GM12878 (cell line): ENCODE data around the gene CACNA2D2. TPM values are rescaled to one million over a fixed set of nuclear protein-coding genes. Genes with fewer than 3 reads are reported as not detected.

ENCODE experiments used
- BMI1 ChIP-seq: fragments of 450-650 bp; IDR thresholded peaks from 2 replicates; pipeline ENCODE4 v1.6.1; 2016; ENCODE audit warnings: mild to moderate bottlenecking, moderate library complexity, borderline replicate concordance
- EED ChIP-seq: sonication (generic); IDR thresholded peaks from 2 replicates; pipeline ENCODE4 v1.6.1; 2016; ENCODE audit warnings: antibody characterized with exemption, low read depth
- EGR1 ChIP-seq, 2 experiments: IDR thresholded peaks; 1 replicate in 1 of 2; 2 replicates in 1 of 2; pipeline ENCODE4 v1.6.1; 2011 to 2012; ENCODE audit warnings: low read depth in 2 of 2, low read length in 2 of 2, borderline replicate concordance in 1 of 2, mild to moderate bottlenecking in 1 of 2, moderate library complexity in 1 of 2
- HDAC2 ChIP-seq: fragments of 200-600 bp; sonication (generic); IDR thresholded peaks from 2 replicates; pipeline ENCODE4 v1.6.1; 2017
- IRF4 ChIP-seq: IDR thresholded peaks from 2 replicates; pipeline ENCODE4 v1.6.1; 2011; ENCODE audit warnings: low read depth, low read length
- JUNB ChIP-seq: IDR thresholded peaks from 2 replicates; pipeline ENCODE4 v1.6.1; 2016; ENCODE audit warnings: antibody characterized with exemption, mild to moderate bottlenecking
- KLF5 ChIP-seq: fragments of 450-650 bp; IDR thresholded peaks from 2 replicates; pipeline ENCODE4 v1.6.1; 2014; ENCODE audit warnings: mild to moderate bottlenecking; ENCODE audit not compliant: partially characterized antibody
- MEF2B ChIP-seq: fragments of 450-650 bp; IDR thresholded peaks from 2 replicates; pipeline ENCODE4 v1.6.1; 2018; ENCODE audit warnings: mild to moderate bottlenecking, moderate library complexity; ENCODE audit not compliant: partially characterized antibody, poor library complexity, severe bottlenecking
- NR2F1 ChIP-seq: fragments of 450-650 bp; conservative IDR thresholded peaks from 2 replicates; pipeline ENCODE4 v1.6.1; 2017; ENCODE audit warnings: mild to moderate bottlenecking
- POLR2AphosphoS5 ChIP-seq: IDR thresholded peaks from 2 replicates; pipeline ENCODE4 v1.6.1; 2011; ENCODE audit warnings: mild to moderate bottlenecking, low read length, inconsistent platforms
- RAD51 ChIP-seq: fragments of 450-650 bp; IDR thresholded peaks from 2 replicates; pipeline ENCODE4 v1.6.1; 2016; ENCODE audit warnings: moderate library complexity, mild to moderate bottlenecking, inconsistent platforms
- SMAD5 ChIP-seq: IDR thresholded peaks from 2 replicates; pipeline ENCODE4 v1.6.1; 2016; ENCODE audit warnings: antibody characterized with exemption, low read depth
- TBL1XR1 ChIP-seq: IDR thresholded peaks from 2 replicates; pipeline ENCODE4 v1.6.1; 2012; ENCODE audit warnings: low read depth, low read length, improper control_type of control experiment
- polyA plus RNA-seq, 11 experiments: library from polyadenylated mRNA; depleted of rRNA in 4 of 11; unstranded in 6 of 11; stranded (reverse) in 5 of 11; fragments of >200 nt; fragmentation: Nextera tagmentation in 4 of 11; fragmentation: Illumina TruSeq in 1 of 11; extraction: Ambion mirVana in 4 of 11; extraction: Trizol in 1 of 11; gene quantifications; 1 replicate in 1 of 11; 2 replicates in 10 of 11; pipeline versions ENCODE4 v1.2.1 to v1.2.3, GENCODE V29; 2011 to 2016; ENCODE audit warnings: inconsistent platforms in 2 of 11, missing spikeins in 2 of 11, low read depth in 1 of 11
- total RNA-seq, 4 experiments: library from RNA; depleted of rRNA in 3 of 4; stranded (reverse); fragments of >200 nt in 3 of 4; fragmentation: Illumina TruSeq in 1 of 4; extraction: Trizol in 1 of 4; gene quantifications; 2 replicates each; pipeline versions ENCODE4 v1.2.1 to v1.2.3, GENCODE V29; 2013 to 2021
- TF ChIP-seq, protein P1 (sequence below): fragments of 450-650 bp; IDR thresholded peaks from 2 replicates; pipeline ENCODE4 v1.6.1; 2017; ENCODE audit warnings: mild to moderate bottlenecking, moderate library complexity
- TF ChIP-seq, protein P2 (sequence below): fragments of 450-650 bp; formaldehyde crosslinking; IDR thresholded peaks from 2 replicates; pipeline ENCODE4 v1.4.0; 2020; ENCODE audit warnings: mild to moderate bottlenecking, moderate library complexity
- TF ChIP-seq, protein P3 (sequence below): IDR thresholded peaks from 2 replicates; pipeline ENCODE4 v1.6.1; 2012; ENCODE audit warnings: low read depth, low read length, improper control_type of control experiment
- TF ChIP-seq, protein P4 (sequence below): fragments of 450-650 bp; IDR thresholded peaks from 2 replicates; pipeline ENCODE4 v1.6.1; 2017; ENCODE audit warnings: antibody characterized with exemption, mild to moderate bottlenecking, moderate library complexity
- TF ChIP-seq, protein P5 (sequence below): IDR thresholded peaks from 2 replicates; pipeline ENCODE4 v1.6.1; 2011; ENCODE audit warnings: low read depth, mild to moderate bottlenecking, low read length, moderate library complexity, borderline replicate concordance; ENCODE audit errors: extremely low read depth

Gene CACNA2D2
- total and polyA plus RNA-seq, 10 of the 15 experiments (the other 5 are each of a cell fraction or from before 2014, with no cell fraction given), result 0.03 to 0.07 TPM; not detected in 8

DNA sequence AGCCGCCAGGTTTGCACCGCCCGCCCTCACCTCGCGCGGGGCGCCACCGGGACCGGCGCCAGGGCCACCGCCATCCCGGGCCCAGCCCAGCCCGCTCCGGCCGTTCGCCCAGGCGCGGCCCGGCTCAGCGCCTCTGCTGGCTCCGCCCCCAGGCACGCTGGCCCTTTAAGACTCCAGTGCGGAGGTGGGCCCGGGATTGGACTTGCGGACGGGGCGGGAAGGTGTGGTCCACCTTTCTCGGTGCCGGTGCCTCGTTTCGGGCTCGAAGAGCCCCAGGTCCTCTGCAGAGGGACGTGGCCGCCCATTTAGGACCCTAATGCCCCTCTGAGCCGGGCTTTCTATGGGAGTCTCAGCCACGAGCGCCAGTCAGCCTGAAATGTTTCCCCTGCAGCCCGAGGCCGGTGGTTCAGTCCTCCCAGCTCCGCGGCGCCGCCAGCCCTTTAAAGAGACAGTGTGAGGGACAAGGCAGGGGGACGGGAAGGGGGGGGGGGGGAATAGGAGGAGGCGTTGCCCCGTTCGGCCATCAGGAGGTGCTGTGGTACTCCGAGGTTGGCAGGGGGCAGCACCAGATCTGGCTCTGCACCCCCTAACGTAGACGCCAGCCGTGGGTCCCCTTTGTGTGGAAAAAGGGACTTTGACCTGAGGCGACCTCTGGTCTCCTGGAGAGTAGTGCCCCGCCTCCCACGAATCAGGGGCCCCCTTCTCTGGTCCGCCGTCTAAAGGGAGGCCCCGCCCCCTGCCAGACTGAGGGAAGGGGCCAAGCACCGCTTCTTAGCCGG, 181.9 kb downstream of the CACNA2D2 start (continued):
- TF ChIP-seq, protein P1, sequence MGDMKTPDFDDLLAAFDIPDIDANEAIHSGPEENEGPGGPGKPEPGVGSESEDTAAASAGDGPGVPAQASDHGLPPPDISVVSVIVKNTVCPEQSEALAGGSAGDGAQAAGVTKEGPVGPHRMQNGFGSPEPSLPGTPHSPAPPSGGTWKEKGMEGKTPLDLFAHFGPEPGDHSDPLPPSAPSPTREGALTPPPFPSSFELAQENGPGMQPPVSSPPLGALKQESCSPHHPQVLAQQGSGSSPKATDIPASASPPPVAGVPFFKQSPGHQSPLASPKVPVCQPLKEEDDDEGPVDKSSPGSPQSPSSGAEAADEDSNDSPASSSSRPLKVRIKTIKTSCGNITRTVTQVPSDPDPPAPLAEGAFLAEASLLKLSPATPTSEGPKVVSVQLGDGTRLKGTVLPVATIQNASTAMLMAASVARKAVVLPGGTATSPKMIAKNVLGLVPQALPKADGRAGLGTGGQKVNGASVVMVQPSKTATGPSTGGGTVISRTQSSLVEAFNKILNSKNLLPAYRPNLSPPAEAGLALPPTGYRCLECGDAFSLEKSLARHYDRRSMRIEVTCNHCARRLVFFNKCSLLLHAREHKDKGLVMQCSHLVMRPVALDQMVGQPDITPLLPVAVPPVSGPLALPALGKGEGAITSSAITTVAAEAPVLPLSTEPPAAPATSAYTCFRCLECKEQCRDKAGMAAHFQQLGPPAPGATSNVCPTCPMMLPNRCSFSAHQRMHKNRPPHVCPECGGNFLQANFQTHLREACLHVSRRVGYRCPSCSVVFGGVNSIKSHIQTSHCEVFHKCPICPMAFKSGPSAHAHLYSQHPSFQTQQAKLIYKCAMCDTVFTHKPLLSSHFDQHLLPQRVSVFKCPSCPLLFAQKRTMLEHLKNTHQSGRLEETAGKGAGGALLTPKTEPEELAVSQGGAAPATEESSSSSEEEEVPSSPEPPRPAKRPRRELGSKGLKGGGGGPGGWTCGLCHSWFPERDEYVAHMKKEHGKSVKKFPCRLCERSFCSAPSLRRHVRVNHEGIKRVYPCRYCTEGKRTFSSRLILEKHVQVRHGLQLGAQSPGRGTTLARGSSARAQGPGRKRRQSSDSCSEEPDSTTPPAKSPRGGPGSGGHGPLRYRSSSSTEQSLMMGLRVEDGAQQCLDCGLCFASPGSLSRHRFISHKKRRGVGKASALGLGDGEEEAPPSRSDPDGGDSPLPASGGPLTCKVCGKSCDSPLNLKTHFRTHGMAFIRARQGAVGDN, result no peak
- TF ChIP-seq, protein P2, sequence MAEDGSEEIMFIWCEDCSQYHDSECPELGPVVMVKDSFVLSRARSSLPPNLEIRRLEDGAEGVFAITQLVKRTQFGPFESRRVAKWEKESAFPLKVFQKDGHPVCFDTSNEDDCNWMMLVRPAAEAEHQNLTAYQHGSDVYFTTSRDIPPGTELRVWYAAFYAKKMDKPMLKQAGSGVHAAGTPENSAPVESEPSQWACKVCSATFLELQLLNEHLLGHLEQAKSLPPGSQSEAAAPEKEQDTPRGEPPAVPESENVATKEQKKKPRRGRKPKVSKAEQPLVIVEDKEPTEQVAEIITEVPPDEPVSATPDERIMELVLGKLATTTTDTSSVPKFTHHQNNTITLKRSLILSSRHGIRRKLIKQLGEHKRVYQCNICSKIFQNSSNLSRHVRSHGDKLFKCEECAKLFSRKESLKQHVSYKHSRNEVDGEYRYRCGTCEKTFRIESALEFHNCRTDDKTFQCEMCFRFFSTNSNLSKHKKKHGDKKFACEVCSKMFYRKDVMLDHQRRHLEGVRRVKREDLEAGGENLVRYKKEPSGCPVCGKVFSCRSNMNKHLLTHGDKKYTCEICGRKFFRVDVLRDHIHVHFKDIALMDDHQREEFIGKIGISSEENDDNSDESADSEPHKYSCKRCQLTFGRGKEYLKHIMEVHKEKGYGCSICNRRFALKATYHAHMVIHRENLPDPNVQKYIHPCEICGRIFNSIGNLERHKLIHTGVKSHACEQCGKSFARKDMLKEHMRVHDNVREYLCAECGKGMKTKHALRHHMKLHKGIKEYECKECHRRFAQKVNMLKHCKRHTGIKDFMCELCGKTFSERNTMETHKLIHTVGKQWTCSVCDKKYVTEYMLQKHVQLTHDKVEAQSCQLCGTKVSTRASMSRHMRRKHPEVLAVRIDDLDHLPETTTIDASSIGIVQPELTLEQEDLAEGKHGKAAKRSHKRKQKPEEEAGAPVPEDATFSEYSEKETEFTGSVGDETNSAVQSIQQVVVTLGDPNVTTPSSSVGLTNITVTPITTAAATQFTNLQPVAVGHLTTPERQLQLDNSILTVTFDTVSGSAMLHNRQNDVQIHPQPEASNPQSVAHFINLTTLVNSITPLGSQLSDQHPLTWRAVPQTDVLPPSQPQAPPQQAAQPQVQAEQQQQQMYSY (CRISPR knock-in tag), result no peak
- TF ChIP-seq, protein P3, sequence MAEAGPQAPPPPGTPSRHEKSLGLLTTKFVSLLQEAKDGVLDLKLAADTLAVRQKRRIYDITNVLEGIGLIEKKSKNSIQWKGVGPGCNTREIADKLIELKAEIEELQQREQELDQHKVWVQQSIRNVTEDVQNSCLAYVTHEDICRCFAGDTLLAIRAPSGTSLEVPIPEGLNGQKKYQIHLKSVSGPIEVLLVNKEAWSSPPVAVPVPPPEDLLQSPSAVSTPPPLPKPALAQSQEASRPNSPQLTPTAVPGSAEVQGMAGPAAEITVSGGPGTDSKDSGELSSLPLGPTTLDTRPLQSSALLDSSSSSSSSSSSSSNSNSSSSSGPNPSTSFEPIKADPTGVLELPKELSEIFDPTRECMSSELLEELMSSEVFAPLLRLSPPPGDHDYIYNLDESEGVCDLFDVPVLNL, result no peak
- TF ChIP-seq BMI1, result no peak
- TF ChIP-seq HDAC2, result no peak
- TF ChIP-seq EED, result no peak
- peak in 1 of 2 experiments; percentile 93; a peak in 2 of 3 replicates for TF ChIP-seq EGR1 (IDR thresholded peaks at IDR 0.05; ENCODE audit: borderline replicate concordance in 1 of 2, low read depth in 2 of 2, low read length in 2 of 2)
- TF ChIP-seq MEF2B, result no peak
- TF ChIP-seq IRF4, result peak; percentile 39; the same call in 1 of the 2 replicates
- TF ChIP-seq, protein P4, sequence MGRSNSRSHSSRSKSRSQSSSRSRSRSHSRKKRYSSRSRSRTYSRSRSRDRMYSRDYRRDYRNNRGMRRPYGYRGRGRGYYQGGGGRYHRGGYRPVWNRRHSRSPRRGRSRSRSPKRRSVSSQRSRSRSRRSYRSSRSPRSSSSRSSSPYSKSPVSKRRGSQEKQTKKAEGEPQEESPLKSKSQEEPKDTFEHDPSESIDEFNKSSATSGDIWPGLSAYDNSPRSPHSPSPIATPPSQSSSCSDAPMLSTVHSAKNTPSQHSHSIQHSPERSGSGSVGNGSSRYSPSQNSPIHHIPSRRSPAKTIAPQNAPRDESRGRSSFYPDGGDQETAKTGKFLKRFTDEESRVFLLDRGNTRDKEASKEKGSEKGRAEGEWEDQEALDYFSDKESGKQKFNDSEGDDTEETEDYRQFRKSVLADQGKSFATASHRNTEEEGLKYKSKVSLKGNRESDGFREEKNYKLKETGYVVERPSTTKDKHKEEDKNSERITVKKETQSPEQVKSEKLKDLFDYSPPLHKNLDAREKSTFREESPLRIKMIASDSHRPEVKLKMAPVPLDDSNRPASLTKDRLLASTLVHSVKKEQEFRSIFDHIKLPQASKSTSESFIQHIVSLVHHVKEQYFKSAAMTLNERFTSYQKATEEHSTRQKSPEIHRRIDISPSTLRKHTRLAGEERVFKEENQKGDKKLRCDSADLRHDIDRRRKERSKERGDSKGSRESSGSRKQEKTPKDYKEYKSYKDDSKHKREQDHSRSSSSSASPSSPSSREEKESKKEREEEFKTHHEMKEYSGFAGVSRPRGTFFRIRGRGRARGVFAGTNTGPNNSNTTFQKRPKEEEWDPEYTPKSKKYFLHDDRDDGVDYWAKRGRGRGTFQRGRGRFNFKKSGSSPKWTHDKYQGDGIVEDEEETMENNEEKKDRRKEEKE, result peak; percentile 99
- peak; percentile 100 for TF ChIP-seq KLF5
- no peak for TF ChIP-seq SMAD5
- TF ChIP-seq, protein P5, sequence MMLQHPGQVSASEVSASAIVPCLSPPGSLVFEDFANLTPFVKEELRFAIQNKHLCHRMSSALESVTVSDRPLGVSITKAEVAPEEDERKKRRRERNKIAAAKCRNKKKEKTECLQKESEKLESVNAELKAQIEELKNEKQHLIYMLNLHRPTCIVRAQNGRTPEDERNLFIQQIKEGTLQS, result no peak
- TF ChIP-seq TBL1XR1, result no peak
- TF ChIP-seq RAD51, result no peak
- TF ChIP-seq POLR2AphosphoS5, result 0 out of 2 replicates have a peak, but pooled peaks have one; percentile 38
- TF ChIP-seq NR2F1, result peak; percentile 48
- no peak for TF ChIP-seq JUNB
